ENCODE results near the gene CEMIP2. TPM values are rescaled to one million over a fixed set of nuclear protein-coding genes. Genes with fewer than 3 reads are reported as not detected.

CEMIP2 gene
- total and polyA plus RNA-seq, 2 donors (not counting 3 experiments of a cell fraction or from before 2014, with no cell fraction given), result 41.6 to 44.3 TPM

DNA sequence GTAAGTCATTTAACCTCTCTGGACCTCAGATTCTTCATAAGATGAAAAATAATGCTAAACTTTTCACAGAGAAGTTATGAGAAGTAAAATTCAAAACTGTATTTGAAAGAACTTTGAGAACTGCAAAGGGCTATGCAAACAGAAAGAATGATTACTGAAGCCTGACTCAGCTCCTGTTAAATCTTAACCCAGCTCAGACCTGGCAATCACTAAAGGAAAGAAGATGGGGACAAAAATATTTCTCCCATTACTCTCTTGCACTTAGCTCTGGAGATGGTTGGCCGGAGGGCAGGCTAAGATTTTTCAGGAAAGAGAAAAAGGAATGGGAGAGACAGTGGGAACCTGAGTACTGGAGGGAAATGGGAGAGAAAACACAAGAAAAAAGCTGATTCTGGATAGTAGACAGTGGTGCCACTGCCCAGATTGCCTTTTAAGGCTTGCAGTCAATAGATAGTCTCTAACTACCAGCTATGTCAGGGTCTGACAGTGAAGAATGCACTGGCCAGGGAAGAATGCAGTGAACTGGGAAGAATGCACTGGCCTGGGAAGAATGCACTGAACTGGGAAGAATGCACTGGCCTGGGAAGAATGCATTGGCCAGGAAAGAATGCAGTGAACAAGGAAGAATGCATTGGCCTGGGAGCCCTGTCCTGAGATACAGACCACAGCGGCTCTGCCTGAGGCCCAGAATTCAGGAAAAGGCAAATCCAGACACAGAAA is 25.2 kb upstream of the CEMIP2 start:
- Histone ChIP-seq H3K4me1 (ENCODE audit: control insufficient read depth, extremely low read depth, insufficient read depth, low read length) (no peaks in the 10 kb centered on the region), H3K9ac (replicated peaks; ENCODE audit: extremely low read depth, insufficient read depth, low read length) (no peak overlapping the region), H3K4me3 (replicated peaks in 1 of 3; ENCODE audit: insufficient read depth in 1 of 3, low read depth in 1 of 3, low read length in 3 of 3) (no peak overlapping the region), H4K20me1 (replicated peaks; ENCODE audit: control insufficient read depth, extremely low read depth, insufficient read depth, low read length) (no peaks in the 10 kb centered on the region), H3K36me3 (ENCODE audit: control insufficient read depth in 2 of 2, extremely low read depth in 1 of 2, insufficient read depth in 2 of 2, low read length in 2 of 2) (no peaks in the 10 kb centered on the region), H3K9me3 (replicated peaks; ENCODE audit: control insufficient read depth, insufficient read depth, low read length) (no peaks in the 10 kb centered on the region), H3K4me2 (ENCODE audit: insufficient read depth, low read length) (no peak overlapping the region), H3K79me2 (ENCODE audit: control insufficient read depth, insufficient read depth, low read length) (no peaks in the 10 kb centered on the region), H3K9me1 (replicated peaks; ENCODE audit: control insufficient read depth, extremely low read depth, insufficient read depth, low read length) (no peaks in the 10 kb centered on the region), H3K27ac (ENCODE audit: insufficient read depth, low read depth, low read length) (no peak overlapping the region), H2AFZ (ENCODE audit: low read depth, low read length) (no peak overlapping the region), H3K27me3 (ENCODE audit: control insufficient read depth in 2 of 2, insufficient read depth in 2 of 2, low read length in 2 of 2) (no peaks in the 10 kb centered on the region)
- no TSS peak for BruUV-seq (replicated peaks)
- no peak for DNase-seq (ENCODE audit: low read depth, low spot score)
- dilution Hi-C loops (cut with MboI; ENCODE audit: extremely low pct_ligation_motif_present, low sequenced_read_pairs), result no loop called here
- ChIA-PET POLR2A (no interaction called here), CTCF (interaction anchor here (1.0 to 1.6 kb wide), 2 partner anchors 11 to 232 kb away, joined by 3 to 4 read pairs; no protein-coding TSS in a partner anchor)
- intact Hi-C loops (cut with micrococcal nuclease), result no loop called here
- no peak for FAIRE-seq
- TF ChIP-seq GATA2 (IDR thresholded peaks at IDR 0.05; ENCODE audit: insufficient read depth, insufficient read length, low read depth, low read length) (no peak), POLR2A (IDR thresholded peaks at IDR 0.05; ENCODE audit: low read depth, low read length) (no peak), EZH2 (IDR thresholded peaks at IDR 0.05; ENCODE audit: borderline replicate concordance, low read depth, low read length, severe bottlenecking) (no peak), MAX (IDR thresholded peaks at IDR 0.05; ENCODE audit: insufficient read depth, insufficient read length) (no peak), FOS (IDR thresholded peaks at IDR 0.05; ENCODE audit: borderline replicate concordance, insufficient read depth, low read length) (no peak)

DNA sequence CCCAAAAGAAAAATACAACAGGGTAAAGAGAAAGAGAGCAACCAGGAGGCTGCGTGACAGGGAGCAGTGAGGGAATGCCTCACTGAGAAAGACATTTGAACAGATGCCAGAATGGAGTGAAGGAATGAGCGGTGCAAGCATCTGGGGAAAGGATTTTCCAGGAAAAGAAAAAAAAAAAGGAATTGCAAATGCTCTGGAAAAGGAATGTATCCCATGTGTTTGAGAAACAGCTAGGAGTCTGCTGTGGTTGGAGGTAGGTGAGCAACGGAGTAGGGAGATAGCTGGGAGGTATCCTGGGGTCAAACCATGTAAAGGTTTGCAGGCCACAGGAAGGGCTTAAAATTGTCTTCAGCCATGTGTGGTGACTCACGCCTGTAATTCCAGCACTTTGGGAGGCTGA is 23.6 kb upstream of the CEMIP2 start:
- intact Hi-C loops (cut with micrococcal nuclease) (no loop called here), dilution Hi-C loops (cut with MboI; ENCODE audit: extremely low pct_ligation_motif_present, low sequenced_read_pairs) (no loop called here)
- Histone ChIP-seq H3K4me2 (ENCODE audit: insufficient read depth, low read length) (no peak overlapping the region), H3K79me2 (ENCODE audit: control insufficient read depth, insufficient read depth, low read length) (no peaks in the 10 kb centered on the region), H3K9me1 (replicated peaks; ENCODE audit: control insufficient read depth, extremely low read depth, insufficient read depth, low read length) (no peaks in the 10 kb centered on the region), H3K27me3 (ENCODE audit: control insufficient read depth in 2 of 2, insufficient read depth in 2 of 2, low read length in 2 of 2) (no peaks in the 10 kb centered on the region), H3K27ac (ENCODE audit: insufficient read depth, low read depth, low read length) (no peak overlapping the region), H3K9ac (replicated peaks; ENCODE audit: extremely low read depth, insufficient read depth, low read length) (no peak overlapping the region), H3K4me1 (ENCODE audit: control insufficient read depth, extremely low read depth, insufficient read depth, low read length) (no peaks in the 10 kb centered on the region), H3K36me3 (ENCODE audit: control insufficient read depth in 2 of 2, extremely low read depth in 1 of 2, insufficient read depth in 2 of 2, low read length in 2 of 2) (no peaks in the 10 kb centered on the region), H3K4me3 (replicated peaks in 1 of 3; ENCODE audit: insufficient read depth in 1 of 3, low read depth in 1 of 3, low read length in 3 of 3) (no peak overlapping the region), H2AFZ (ENCODE audit: low read depth, low read length) (no peak overlapping the region), H4K20me1 (replicated peaks; ENCODE audit: control insufficient read depth, extremely low read depth, insufficient read depth, low read length) (no peaks in the 10 kb centered on the region), H3K9me3 (replicated peaks; ENCODE audit: control insufficient read depth, insufficient read depth, low read length) (no peaks in the 10 kb centered on the region)
- TF ChIP-seq EZH2 (IDR thresholded peaks at IDR 0.05; ENCODE audit: borderline replicate concordance, low read depth, low read length, severe bottlenecking), result no peak
- no peak for TF ChIP-seq POLR2A (IDR thresholded peaks at IDR 0.05; ENCODE audit: low read depth, low read length)
- TF ChIP-seq JUN (IDR thresholded peaks at IDR 0.05; ENCODE audit: borderline replicate concordance, insufficient read depth, insufficient read length, low read depth), result no peak
- TF ChIP-seq, protein P1, sequence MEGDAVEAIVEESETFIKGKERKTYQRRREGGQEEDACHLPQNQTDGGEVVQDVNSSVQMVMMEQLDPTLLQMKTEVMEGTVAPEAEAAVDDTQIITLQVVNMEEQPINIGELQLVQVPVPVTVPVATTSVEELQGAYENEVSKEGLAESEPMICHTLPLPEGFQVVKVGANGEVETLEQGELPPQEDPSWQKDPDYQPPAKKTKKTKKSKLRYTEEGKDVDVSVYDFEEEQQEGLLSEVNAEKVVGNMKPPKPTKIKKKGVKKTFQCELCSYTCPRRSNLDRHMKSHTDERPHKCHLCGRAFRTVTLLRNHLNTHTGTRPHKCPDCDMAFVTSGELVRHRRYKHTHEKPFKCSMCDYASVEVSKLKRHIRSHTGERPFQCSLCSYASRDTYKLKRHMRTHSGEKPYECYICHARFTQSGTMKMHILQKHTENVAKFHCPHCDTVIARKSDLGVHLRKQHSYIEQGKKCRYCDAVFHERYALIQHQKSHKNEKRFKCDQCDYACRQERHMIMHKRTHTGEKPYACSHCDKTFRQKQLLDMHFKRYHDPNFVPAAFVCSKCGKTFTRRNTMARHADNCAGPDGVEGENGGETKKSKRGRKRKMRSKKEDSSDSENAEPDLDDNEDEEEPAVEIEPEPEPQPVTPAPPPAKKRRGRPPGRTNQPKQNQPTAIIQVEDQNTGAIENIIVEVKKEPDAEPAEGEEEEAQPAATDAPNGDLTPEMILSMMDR (IDR thresholded peaks at IDR 0.05; ENCODE audit: extremely low read depth in 1 of 2, insufficient read depth in 1 of 2, low read depth in 1 of 2, low read length in 2 of 2), result no peak
- no peak for TF ChIP-seq MYC (IDR thresholded peaks at IDR 0.05; ENCODE audit: low read depth, low read length)
- TF ChIP-seq FOS (IDR thresholded peaks at IDR 0.05; ENCODE audit: borderline replicate concordance, insufficient read depth, low read length), result no peak
- no peak for TF ChIP-seq GATA2 (IDR thresholded peaks at IDR 0.05; ENCODE audit: insufficient read depth, insufficient read length, low read depth, low read length)
- no peak for TF ChIP-seq MAX (IDR thresholded peaks at IDR 0.05; ENCODE audit: insufficient read depth, insufficient read length)
- TF ChIP-seq POLR2AphosphoS5 (IDR thresholded peaks at IDR 0.05; ENCODE audit: insufficient read depth, low read depth, low read length), result no peak
- POLR2A ChIA-PET, result no interaction called here
- CTCF ChIA-PET, result no interaction called here
- FAIRE-seq, result no peak
- no peak for DNase-seq (ENCODE audit: low read depth, low spot score)
- BruUV-seq (replicated peaks), result no TSS peak
